ENCODE measurements around the gene ELAVL2. TPM values are rescaled to one million over a fixed set of nuclear protein-coding genes. Genes with fewer than 3 reads are reported as not detected.

ELAVL2 gene
- total and polyA plus RNA-seq, 2 of the 4 experiments (the other 2 are of a cell fraction) = 0.36 TPM; not detected in 1

- Histone ChIP-seq H3K4ac (ENCODE audit: low read depth, low read length) (no peak overlapping the region), H3K4me3 (ENCODE audit: insufficient read depth, low read depth, low read length) (no peak overlapping the region), H3K18ac (ENCODE audit: low read depth, low read length) (no peak overlapping the region), H3K27ac (ENCODE audit: insufficient read depth, low read length) (no peak overlapping the region), H2BK20ac (ENCODE audit: low read depth, low read length) (no peak overlapping the region), H3K4me1 (ENCODE audit: control insufficient read depth, insufficient read depth, low read length) (no peaks in the 10 kb centered on the region), H3K9me3 (ENCODE audit: control insufficient read depth, insufficient read depth, low read length) (peaks cover 8% of the 10 kb centered on the region), H4K20me1 (ENCODE audit: insufficient read depth, low read length) (no peaks in the 10 kb centered on the region), H4K91ac (ENCODE audit: insufficient read depth, low read depth, low read length) (no peak overlapping the region), H2BK120ac (ENCODE audit: low read depth, low read length) (no peak overlapping the region), H3K36me3 (ENCODE audit: control insufficient read depth, insufficient read depth, low read length) (no peaks in the 10 kb centered on the region), H3K9ac (ENCODE audit: low read depth, low read length) (no peak overlapping the region), H2AK9ac (replicated peaks; ENCODE audit: low read depth, low read length, poor library complexity) (no peak overlapping the region), H2AK5ac (ENCODE audit: low read depth, low read length) (no peak overlapping the region), H3K23ac (ENCODE audit: low read depth, low read length) (no peak overlapping the region), H3K79me1 (ENCODE audit: low read depth in 1 of 2, low read length in 2 of 2) (no peaks in the 10 kb centered on the region), H3K9me1 (ENCODE audit: insufficient read depth, low read length) (no peaks in the 10 kb centered on the region), H3K4me2 (ENCODE audit: low read depth, low read length) (no peak overlapping the region), H3K14ac (replicated peaks; ENCODE audit: low read depth, low read length) (no peak overlapping the region), H2AFZ (replicated peaks; ENCODE audit: low read length, poor library complexity) (no peak overlapping the region), H4K5ac (ENCODE audit: low read depth, low read length) (no peak overlapping the region), H3K27me3 (ENCODE audit: control insufficient read depth, insufficient read depth, low read length) (no peaks in the 10 kb centered on the region), H4K8ac (ENCODE audit: low read depth in 2 of 2, low read length in 2 of 2) (no peak overlapping the region), H2BK5ac (ENCODE audit: low read depth, low read length, poor library complexity, severe bottlenecking) (no peak overlapping the region), H2BK15ac (ENCODE audit: low read depth, low read length) (no peak overlapping the region), H3K56ac (ENCODE audit: extremely low read depth, insufficient read depth, low read length) (no peak overlapping the region)
- 40% methylated on average over 1 of the region's 5 CpGs; no CpG with 5 or more reads in 1 of the 2 experiments for WGBS, 2 experiments (ENCODE audit: extremely low coverage in 2 of 2, insufficient read length in 1 of 2)
- POLR2A ChIA-PET (ENCODE audit: unreplicated experiment) = no interaction called here
- intact Hi-C loops (cut with micrococcal nuclease) = no loop called here
- no TSS peak for BruUV-seq (replicated peaks)
- TF ChIP-seq MAFK (IDR thresholded peaks at IDR 0.05; ENCODE audit: low read depth, low read length) (no peak), MAZ (IDR thresholded peaks at IDR 0.05; ENCODE audit: borderline replicate concordance, low read depth, low read length) (no peak), SMC3 (IDR thresholded peaks at IDR 0.05; ENCODE audit: low read depth, low read length) (no peak), NFE2L2 (IDR thresholded peaks at IDR 0.05; ENCODE audit: low read depth, low read length) (no peak)
- in situ Hi-C loops (cut with MboI; ENCODE audit: low sequenced_read_pairs) = no loop called here
- dilution Hi-C loops (cut with HindIII; ENCODE audit: low sequenced_read_pairs, unreplicated experiment) = no loop called here
- DNase-seq (no peak), ATAC-seq (ENCODE audit: low read depth) (no peak)
- CTCF ChIA-PET = no interaction called here
Measured at GRCh38 chr9:23693374-23693773, 132.7 kb downstream of the ELAVL2 start.
